ENCODE data around the gene RFTN2. TPM values are rescaled to one million over a fixed set of nuclear protein-coding genes. Genes with fewer than 3 reads are reported as not detected.
A peak's percentile ranks its signal among the peaks of the same experiment; 100 is the strongest.
"Not testable (repeated sequence)": the region's sequence is repeated elsewhere in the genome, so short reads cannot be mapped to it uniquely, and the experiment has no call there.

The RFTN2 gene, protein sequence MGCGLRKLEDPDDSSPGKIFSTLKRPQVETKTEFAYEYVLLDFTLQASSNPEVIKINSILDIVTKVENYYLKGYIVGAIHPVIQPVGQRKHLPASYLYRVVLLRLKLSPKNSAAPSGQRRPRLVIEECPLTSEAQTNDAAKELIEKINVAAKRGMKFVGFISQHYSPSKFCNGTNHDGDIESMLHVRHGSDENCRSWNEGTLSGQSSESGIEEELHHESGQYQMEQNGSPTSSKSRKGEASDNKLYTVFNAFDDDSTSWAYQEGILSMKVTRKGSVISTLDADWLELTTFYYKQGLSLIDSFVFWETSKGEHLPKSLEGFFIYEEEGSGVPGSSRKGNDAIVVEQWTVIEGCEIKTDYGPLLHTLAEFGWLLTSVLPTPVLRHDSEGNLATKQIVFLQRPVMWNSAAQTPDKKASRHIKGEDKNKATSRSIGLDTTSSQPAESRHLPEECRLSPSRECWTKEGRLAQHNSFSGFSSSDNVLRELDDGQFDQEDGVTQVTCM
- 0.20 and 0.87 TPM in 2 replicates for total RNA-seq (2014; rRNA removed; shearing (Covaris generic))
- 0.01 TPM in 1 of 2 replicates, not detected in the other for polyA plus RNA-seq (2014; cell fraction: nucleus; rRNA removed)

DNA sequence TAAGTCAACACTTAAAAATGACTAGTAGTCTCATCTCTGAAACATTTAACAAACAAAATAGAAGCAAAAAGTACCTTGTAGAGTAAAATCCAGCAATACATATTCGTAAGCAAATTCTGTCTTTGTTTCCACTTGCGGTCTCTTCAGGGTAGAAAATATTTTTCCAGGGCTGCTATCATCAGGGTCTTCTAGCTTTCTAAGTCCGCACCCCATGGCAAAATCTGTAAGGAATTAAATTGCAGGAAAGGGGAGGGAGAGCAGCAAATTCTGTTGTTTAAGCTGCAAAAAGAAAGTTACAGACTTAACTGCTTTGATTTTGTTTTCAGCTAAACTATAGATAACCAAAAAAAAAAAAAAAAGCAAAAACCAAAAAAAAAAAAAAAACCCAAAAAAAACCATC, at the start of gene RFTN2:
RFTN2 (minus strand) TSS at position 342 of the 400 bp plus-strand sequence; CDS start at position 213, 129 bp downstream.
- no peak for DNase-seq (ENCODE audit: extremely low read depth, low read depth)

DNA sequence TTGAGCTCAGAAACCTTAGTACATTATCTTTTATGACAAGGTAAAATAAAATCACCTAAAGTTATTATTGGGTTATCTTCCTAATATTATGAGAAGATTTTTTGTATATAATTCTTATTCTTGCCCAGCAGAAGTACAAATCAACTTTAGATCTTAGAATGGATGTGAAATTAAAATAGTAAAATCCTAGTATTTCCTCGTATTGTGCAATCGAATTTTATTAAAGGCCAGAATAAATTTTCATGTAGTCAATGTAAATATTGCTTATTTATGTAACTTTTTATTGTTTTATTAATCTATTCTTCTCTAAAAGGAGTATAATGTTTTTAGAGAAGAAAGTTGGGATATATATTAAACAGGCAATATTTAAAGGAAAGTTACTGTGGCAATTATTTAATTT, 42.5 kb upstream of the RFTN2 start:
- no peak for DNase-seq (ENCODE audit: extremely low read depth, low read depth)

DNA sequence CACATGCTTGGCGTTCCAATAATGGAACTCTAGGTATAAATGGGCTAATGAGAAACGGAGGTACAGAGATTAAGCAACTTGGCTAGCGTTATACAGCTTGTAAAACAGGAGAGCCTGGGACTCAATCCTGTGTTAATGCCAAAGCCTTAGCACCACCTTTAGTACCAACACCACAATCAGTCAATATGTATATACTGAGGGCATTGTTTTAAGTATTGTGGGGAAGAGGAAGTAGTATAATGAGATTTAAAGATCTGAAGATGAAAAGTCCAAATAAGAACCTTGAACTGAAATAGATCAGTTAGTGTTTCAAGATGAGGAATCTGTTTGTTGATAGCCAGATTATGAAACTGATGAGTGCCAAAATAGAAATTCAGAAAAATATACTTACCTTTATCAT, 37.9 kb upstream of the RFTN2 start:
- DNase-seq (ENCODE audit: extremely low read depth, low read depth), result no peak

DNA sequence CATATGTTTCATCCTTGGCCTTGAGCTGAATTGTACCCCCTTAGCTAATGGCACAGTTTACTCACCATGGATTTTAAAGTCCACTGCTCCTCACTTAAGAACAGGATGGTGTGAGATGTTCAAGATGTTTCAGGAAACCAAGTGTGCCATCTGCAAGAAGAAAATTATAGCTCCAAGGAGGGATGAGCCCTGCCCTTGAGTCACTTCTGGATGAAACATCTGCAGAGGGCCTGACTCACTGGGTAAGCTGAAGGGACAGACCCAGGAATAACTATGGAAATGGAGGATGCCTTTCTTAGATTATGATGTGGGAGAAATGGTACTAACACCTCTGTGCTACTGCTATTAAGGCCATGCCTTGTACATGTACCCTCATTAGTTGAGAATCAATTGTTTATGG, 36.2 kb upstream of the RFTN2 start:
- no peak for DNase-seq (ENCODE audit: extremely low read depth, low read depth)

DNA sequence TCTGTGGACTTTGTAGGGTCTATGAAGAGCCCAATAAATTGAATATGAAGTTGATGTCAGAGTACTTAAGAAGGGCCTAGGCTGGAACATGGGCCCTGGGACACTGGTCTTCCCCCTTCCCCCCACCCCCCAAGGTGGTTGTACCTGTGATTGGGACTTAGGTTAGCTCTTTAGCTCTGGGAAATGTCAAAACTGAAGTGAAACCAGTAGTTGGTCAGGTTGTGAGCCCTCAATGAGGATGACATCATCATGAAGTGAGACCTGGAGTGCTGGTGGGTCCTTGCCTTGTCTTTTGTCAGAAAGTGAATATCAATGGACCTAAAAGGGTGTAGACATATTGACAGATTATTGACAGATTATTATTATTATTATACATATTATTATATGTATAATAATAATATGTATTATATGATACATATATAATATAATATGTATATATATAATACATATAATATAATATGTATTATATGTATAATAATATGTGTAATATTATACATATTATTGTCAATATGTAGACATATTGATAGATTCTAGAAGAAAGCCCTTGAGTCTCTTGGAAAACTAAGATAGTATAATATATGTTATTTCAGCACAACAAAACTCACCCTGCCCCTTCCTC, 35.1 kb upstream of the RFTN2 start:
- DNase-seq (ENCODE audit: extremely low read depth, low read depth), result no peak

DNA sequence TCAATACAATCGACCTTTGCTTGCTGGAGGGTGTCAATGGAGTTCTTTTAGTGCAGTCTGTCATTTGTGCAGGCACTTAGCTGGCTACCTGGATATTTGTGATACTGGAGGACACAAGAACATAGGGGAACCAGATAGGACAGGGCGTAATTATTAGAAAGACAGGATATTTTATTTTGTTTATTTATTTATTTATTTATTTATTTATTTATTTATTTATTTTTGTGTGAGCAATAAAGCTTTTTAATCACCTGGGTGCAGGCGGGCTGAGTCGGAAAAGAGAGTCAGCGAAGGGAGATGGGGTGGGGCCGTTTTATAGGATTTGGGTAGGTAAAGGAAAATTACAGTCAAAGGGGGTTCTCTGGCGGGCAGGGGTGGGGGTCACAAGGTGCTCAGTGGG, 33.8 kb upstream of the RFTN2 start:
- not testable (repeated sequence) for DNase-seq (ENCODE audit: extremely low read depth, low read depth)

DNA sequence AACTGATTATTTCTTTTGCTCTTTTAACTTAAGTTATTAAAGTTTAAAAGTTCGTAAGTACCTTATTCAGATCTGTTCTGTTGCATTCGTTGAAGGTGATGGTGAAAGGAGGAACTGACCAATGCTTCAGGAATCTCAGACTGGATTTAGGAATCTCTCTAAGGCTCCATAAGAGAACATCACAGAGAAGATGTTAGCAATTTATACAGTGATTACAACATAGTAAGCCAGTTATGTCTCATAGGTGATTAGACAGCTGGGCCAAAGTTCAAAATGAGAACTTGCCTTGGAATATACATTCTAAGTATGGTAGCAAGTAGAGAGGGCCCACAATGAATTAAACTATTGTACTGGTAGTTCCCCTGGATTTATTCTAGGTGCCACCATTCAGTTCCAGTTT, 32.9 kb upstream of the RFTN2 start:
- peak; percentile 29 for DNase-seq (ENCODE audit: extremely low read depth, low read depth)

DNA sequence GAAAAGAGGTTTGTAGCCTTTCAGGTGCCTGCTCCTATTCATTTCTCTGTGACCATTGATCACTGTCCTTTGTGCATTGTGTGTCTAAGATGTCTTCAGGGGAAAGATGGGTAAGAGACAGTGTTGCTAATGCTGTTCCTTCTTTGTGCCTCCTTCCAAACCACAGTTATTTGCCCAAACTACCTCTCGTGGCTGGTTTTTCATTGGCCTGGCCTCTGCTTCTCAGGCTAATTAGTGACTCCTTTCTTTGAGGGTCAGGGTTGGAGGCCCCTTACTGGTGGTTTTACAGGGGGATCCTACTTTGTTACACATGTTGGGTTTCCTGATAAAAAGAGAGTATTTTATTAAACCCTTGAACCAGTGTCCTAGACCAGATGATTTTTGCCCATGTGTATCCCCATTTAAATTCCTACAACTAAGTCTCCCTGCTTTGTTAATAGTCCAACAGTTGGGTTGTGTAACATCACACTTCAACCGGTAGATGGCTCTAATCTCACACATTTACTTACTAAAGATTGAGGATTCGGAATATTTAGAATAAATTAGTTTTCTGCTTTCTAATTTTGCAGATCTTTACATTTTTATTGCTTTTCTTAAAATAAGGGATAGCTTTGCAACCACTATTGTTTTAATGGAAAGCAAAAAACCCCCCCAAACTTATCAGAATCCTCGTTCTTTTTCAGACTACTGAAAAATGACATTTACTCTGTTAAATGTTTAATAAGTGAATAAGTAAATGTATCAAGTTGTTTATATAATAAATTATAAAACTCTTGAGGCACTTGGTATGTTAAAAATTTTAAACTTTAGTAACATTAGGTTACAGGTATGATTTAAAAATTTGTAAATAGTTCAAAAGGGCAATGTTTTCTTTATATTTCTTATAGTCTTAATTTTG, 32.2 kb upstream of the RFTN2 start:
- DNase-seq (ENCODE audit: extremely low read depth, low read depth), result peak; percentile 53

DNA sequence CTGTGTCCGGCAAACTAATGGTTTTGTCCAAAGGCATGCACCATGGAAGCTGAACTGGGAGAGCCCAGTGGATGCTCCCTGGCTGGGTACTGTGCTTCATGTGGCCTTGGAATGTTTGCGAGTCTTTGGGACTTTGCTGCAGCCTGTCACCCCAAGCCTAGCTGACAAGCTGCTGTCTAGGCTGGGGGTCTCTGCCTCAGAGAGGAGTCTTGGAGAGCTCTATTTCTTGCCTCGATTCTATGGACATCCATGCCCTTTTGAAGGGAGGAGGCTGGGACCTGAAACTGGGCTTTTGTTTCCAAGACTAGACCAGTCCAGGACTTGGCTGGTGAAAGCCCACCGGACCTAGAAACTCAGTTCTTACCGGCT, 31.4 kb upstream of the RFTN2 start:
- DNase-seq (ENCODE audit: extremely low read depth, low read depth), result no peak

DNA sequence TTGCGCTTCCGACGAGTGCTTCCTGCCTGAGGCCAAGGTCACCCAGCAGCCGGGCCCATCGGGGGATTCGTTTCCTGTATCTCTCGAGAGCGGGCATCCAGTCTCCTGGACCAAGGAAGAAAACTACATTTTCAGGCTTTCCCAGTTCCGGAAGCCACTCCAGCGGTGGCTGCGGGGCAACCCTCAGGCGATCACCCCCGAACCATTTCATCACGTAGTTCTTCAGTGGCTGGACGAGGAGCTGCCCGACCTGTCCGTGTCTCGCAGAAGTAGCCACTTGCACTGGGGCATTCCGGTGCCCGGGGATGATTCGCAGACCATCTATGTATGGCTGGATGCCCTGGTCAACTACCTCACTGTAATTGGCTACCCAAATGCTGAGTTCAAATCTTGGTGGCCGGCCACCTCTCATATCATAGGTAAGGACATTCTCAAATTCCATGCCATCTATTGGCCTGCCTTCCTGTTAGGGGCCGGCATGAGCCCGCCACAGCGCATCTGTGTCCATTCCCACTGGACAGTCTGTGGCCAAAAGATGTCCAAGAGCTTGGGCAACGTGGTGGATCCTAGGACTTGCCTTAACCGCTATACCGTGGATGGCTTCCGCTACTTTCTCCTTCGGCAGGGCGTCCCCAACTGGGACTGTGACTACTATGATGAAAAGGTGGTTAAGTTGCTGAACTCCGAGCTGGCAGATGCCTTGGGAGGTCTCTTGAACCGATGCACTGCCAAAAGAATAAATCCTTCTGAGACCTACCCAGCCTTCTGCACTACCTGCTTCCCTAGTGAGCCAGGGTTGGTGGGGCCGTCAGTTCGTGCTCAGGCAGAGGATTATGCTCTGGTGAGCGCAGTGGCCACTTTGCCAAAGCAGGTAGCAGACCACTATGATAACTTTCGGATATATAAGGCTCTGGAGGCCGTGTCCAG, 30.8 kb upstream of the RFTN2 start:
- no peak for DNase-seq (ENCODE audit: extremely low read depth, low read depth)

DNA sequence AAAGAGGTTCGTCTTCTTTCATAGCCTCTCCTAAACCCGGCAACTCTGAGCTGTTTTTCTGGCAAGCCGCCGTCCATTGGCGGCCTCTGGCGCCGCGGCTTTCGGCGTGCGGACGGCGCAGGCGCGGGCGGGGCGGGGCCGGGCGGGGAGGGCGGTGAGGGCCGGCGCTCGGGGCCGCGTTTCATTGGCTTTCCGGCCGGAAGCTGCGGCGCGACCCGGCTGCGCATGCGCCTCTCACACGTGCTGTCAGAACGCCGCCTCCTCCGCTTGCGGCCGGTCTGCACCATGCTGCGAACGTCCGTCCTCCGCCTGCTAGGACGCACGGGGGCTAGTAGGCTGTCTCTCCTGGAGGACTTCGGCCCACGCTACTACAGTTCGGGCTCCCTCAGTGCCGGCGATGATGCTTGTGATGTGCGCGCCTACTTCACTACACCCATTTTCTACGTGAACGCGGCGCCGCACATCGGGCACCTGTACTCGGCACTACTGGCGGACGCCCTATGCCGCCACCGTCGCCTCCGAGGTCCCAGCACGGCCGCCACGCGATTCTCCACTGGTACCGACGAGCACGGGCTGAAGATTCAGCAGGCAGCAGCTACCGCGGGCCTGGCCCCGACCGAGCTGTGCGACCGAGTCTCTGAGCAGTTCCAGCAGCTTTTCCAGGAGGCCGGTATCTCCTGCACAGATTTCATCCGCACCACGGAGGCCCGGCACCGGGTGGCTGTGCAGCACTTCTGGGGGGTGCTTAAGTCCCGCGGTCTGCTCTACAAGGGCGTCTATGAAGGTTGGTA, 29.9 kb upstream of the RFTN2 start, which contains the start of gene MARS2:
MARS2 (plus strand) TSS at position 249 of the 791 bp plus-strand sequence; CDS start at position 286, 37 bp downstream.
- DNase-seq (ENCODE audit: extremely low read depth, low read depth), result peak; percentile 92

DNA sequence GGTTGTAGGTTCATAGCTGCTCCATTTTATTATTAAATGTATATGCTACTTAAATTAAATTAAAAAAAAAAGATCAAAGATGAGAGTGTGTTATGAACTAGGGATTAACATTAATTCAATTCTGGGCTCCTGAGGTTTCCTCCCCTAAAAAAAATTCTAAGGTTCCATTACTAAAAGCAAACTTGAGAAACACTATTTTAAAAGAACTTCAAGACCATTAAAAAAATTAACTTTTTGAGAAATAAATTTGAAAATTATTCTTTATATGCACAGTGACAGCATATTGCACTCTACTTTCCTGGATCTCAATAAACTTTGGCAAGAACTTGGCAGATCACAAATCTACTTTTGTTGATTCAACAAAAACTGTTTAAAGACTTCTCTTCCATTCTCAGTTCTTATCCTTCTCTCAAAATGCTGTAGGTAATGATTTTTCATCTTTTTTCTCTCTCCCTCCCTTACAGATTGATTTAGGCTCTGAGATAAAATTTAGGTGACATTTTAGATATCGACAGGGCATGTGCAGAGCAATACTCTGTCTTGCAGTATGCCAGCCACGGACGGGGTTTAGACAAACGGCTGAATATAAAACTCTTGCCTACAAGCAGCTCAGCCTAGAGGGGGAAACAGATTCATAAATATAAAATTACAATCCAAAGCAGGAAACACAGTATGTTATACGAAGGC, 29.2 kb upstream of the RFTN2 start:
- DNase-seq (ENCODE audit: extremely low read depth, low read depth), result no peak

DNA sequence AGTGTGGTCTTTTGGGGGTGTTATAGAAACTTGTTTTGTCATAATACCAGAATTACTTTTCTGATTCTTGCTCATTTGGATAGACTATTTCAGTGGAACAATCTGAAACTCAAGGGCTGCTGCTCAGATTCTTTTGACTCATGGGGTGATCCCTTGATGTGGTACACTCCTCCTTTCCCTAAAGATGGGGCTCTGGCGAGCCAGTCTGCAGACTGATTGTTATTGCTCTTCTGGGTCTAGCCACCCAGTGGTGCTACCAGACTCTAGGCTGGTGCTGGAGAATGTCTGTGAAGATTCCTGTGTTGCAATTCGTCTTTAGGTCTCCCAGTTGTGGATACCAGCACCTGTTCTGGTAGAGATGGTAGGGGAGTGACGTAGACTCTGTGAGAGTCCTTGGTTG, 25.6 kb upstream of the RFTN2 start:
- DNase-seq (ENCODE audit: extremely low read depth, low read depth), result no peak

DNA sequence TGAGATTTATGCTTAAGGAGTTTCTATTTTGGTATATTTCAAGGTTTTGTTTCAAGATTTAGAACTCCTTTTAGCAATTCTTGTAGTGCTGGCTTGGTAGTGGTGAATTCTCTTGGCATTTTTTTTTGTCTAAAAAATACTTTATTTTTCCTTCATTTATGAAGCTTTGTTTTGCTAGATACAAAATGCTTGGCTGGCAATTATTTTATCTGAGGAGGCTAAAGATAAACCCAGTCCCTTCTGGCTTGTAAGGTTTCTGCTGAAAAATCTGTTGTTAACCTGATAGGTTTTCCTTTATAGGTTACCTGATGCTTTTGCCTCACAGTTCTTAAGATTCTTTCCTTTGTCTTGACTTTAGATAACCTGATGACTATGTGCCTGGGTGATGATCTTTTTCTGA, 24.3 kb upstream of the RFTN2 start:
- DNase-seq (ENCODE audit: extremely low read depth, low read depth), result not testable (repeated sequence)

DNA sequence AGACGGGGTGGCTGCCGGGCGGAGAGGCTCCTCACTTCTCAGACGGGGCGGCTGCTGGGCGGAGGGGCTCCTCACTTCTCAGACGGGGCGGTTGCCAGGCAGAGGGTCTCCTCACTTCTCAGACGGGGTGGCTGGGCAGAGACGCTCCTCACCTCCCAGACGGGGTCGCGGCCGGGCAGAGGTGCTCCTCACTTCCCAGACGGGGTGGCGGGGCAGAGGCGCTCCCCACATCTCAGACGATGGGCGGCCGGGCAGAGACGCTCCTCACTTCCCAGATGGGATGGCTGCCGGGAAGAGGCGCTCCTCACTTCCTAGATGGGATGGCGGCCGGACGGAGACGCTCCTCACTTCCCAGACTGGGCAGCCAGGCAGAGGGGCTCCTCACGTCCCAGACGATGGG, 21.2 kb upstream of the RFTN2 start:
- DNase-seq (ENCODE audit: extremely low read depth, low read depth), result not testable (repeated sequence)

DNA sequence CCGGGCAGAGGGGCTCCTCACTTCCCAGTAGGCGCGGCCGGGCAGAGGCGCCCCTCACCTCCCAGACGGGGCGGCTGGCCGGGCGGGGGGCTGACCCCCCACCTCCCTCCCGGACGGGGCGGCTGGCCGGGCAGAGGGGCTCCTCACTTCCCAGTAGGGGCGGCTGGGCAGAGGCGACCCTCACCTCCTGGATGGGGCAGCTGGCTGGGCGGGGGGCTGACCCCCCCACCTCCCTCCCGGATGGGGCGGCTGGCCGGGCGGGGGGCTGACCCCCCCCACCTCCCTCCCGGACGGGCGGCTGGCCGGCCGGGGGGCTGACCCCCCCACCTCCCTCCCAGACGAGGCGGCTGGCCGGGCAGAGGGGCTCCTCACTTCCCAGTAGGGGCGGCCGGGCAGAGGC, 20.6 kb upstream of the RFTN2 start:
- not testable (repeated sequence) for DNase-seq (ENCODE audit: extremely low read depth, low read depth)

DNA sequence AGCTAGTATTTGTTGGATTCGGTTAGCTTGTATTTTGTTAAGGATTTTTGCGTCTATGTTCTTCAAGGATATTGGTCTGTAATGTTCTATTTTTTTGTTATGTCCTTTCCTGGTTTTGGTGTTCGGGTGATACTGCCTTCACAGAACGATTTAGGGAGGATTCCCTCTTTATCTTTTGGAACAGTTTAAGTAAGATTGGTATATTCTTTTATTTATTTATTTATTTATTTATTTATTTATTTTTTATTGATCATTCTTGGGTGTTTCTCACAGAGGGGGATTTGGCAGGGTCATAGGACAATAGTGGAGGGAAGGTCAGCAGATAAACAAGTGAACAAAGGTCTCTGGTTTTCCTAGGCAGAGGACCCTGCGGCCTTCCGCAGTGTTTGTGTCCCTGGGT, 19.8 kb upstream of the RFTN2 start:
- DNase-seq (ENCODE audit: extremely low read depth, low read depth), result not testable (repeated sequence)

DNA sequence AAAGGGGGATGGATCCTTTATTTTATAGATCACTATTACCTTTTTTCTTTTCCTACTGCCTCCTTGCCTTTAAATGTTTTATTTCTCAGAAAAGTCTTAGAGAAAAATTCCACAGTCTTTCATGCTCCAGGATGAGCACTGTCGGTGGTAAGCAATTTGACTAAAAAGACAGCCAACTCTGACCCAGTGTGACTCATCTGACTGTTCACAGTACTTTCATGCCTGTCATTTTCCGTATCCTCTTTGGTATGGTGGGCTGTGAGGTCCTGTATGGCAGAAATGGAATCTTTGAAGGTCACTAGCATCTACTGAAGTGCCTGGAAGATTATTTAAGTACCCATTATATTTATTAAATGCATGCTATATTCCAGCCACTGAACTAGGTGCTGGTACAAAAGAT, 2.1 kb upstream of the RFTN2 start:
- DNase-seq (ENCODE audit: extremely low read depth, low read depth), result no peak

Measured in NCI-H460 (cell line).